HG02973 (cell line): Measurements from ENCODE around the gene NUP58.
A peak's percentile ranks its signal among the peaks of the same experiment; 100 is the strongest.

Experiments used
- ATAC-seq: cut with Tn5 transposase; IDR thresholded peaks from one replicate; pipeline ENCODE4 v1.9.1; 2021; ENCODE audit warnings: moderate library complexity; ENCODE audit not compliant: unreplicated experiment

Gene NUP58, protein sequence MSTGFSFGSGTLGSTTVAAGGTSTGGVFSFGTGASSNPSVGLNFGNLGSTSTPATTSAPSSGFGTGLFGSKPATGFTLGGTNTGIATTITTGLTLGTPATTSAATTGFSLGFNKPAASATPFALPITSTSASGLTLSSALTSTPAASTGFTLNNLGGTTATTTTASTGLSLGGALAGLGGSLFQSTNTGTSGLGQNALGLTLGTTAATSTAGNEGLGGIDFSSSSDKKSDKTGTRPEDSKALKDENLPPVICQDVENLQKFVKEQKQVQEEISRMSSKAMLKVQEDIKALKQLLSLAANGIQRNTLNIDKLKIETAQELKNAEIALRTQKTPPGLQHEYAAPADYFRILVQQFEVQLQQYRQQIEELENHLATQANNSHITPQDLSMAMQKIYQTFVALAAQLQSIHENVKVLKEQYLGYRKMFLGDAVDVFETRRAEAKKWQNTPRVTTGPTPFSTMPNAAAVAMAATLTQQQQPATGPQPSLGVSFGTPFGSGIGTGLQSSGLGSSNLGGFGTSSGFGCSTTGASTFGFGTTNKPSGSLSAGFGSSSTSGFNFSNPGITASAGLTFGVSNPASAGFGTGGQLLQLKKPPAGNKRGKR

DNA sequence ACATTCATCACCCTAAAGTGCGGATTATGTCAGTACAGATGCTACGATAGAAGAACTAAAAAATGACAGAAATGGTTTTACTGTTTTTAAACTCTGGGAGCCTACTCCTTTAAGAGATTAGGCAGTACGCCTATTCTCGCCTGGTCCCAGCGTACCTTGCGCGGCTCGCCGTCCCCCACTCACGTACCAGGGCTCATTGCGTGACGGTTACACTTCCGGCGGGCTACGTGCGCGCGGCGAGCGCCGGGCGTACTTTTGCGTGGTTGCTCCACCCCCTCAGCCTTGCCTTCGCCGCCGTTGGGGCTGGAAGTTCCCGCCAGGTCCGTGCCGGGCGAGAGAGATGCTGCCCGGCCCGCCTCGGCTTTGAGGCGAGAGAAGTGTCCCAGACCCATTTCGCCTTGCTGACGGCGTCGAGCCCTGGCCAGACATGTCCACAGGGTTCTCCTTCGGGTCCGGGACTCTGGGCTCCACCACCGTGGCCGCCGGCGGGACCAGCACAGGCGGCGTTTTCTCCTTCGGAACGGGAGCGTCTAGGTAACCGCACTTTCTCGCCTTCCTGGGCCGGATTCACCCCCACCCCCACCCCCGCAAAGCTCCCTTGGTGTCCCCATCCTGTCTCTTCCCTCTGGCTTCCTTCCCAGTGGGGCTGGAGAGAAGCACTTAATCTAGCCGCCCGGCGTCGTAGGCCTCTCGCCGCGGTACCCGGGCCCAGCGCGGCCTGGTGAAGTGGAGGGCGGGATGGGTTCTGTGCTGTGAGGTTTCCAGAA, at the start of gene NUP58:
TSS of gene NUP58 (plus strand) at position 279 of the 767 bp plus-strand sequence. CDS start at position 428, 149 bp downstream.
- ATAC-seq: peak; percentile 97

DNA sequence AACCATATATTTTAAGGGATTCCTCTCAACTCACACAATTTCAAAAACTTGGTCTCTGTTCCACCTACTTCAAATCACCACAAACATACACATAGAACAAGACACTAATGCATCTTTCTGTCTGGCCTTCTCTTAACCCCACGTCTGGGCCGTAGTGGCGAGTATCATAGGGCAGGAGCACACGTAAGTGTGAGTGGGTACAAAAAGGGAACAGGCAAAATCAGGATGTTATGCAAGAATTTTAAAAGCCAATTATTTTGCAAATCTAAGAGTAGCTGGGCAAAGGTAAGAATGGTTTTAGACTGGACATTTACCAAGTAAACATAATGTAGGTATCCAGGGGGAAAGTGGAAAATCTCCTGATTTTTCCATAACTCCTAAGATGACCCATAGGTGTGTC, 49.2 kb upstream of the NUP58 start:
- no peak for ATAC-seq

DNA sequence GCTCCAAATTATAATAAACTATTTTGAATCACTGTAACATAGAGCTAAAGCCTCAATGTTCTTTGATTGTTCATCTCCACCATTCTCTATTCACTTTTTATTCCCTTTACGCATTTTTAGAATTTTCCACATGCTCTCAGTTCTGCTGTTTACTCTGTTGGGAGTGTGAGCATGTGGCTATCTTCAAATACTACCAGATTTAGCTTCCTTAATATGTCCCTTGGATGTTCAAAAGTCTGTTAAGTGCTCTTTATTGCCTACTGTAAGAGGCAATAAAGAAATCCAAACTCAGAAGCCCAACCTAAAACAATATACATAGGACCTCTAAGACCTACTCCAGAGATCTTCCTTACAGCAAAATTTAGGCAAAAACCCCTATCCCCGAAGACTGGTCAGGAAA, 48.7 kb upstream of the NUP58 start:
- ATAC-seq: no peak

DNA sequence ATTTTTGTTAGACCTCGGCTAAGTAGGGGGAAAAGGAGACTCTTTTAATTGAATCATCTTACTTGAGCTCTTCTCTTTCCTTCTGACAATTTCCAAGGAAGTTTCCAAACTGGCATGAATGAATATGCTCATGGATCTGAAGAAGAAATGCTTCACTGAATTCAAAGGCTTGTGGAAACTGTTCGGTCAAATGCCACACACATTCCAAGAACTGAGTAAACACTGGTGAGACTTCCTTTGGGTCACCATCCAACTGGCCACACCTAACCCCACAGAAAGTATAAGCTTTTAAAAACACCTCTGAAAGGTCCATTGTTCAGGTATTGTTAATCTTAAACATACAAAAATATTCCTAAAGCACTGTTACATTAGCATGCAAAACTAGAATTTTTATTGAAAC, 47.7 kb upstream of the NUP58 start:
- no peak for ATAC-seq

DNA sequence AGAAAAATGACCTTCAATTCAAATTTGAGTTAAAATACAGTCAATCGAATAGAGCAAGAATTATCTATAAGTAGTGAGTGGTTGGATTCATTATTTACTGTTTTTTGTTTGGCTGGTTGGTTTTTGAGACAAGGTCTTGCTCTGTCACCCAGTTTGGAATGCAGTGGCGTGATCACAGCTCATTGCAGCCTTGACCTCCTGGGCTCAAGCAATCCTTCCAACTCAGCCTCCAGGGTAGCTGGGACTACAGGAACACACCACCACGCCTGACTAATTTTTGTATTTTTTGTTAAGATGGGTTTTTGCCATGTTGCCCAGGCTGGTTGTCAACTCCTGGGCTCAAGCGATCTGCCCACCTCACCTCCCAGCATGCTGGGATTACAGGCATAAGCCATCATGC, 39.2 kb upstream of the NUP58 start:
- ATAC-seq: no peak

DNA sequence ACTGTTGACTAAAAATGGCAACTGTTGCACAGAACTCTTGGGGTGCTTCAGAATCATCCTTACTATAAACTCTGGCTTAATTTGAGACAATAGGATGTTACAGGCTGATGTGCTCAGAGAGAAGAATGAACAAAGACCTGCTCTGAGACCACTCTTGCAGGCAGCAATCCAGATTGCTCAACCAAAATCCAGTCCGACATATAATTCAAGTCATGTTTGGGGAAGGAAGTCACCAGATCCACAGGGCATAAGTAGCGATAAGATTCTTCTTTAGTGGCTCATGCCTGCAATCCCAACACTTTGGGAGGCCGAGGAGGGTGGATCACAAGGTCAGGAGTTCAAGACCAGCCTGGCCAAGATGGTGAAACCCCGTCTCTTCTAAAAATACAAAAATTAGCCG, 34.7 kb upstream of the NUP58 start:
- no peak for ATAC-seq

DNA sequence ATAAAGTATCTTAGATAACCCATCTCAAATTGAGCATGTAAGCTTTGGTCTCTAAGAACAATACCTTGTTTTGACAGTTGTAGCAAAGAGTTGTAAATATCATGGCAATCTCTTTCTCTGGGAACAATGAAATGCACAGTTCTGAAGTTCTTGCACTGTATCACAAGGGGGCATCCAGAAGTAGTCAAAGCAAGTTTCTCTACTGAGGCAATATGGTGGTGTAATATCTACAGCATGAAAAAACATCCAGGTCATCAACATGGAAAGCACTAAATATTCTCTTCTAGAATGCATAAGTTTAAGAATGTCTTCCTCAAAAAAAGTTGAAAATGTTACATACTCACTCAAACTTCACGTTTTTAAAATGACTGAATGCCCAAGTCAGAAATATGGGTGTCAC, 33.7 kb upstream of the NUP58 start:
- no peak for ATAC-seq

DNA sequence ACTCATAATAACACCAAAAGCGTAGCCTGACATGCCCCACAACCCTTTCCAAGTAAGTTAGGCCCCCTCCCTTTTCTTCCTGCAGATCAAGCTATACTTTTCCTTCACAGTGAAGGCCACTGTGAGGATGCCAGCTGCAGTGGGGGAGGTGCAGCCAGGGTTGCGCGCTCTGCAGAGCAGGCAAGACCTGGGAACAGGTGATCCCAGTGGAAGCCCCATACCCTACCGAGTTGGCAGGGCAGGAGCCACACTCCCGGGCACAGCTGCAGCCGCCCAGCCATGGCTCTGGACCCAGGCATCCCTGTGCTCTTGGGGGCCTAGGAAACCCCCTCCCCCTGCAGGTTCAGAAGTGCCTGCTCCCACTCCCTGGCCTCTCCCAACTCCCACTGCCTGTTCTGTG, 32.9 kb upstream of the NUP58 start:
- ATAC-seq: no peak

DNA sequence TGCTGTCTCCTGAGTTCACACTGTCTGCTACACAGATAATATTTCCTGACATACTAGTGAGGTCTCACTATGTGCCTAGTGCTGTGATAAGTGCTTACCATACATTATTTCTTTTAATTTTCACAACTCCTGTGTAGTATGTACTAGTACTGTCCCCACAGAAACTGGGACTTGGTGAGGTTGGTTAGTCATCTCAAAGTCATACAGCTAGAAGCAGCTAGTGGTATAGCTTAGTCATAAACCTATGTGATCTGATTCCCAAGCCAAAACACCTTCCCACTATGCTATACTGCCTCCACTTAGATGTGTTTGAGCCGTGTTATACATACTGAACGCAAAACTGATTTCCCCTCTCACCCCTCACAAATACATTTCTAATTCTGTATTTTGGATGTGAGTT, 24.7 kb upstream of the NUP58 start:
- no peak for ATAC-seq

DNA sequence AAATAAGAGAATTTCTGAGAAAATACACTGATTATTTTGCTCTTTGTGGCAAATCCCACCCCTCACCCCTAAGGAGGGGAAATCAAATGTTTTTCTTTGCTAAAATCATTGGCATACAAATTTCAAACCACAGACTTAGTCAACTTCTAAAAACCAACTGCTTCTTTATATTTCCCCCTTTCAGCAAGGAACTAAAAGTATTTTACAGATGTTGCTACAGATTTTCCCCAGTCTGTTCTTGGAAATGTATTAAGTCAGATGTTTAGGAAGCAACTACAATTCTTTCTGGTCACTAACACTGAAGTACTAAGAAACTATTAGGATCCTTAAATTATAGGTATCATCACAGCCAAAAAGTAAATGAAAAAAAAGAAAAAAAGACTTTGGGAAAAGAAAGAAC, 21.0 kb upstream of the NUP58 start:
- no peak for ATAC-seq

DNA sequence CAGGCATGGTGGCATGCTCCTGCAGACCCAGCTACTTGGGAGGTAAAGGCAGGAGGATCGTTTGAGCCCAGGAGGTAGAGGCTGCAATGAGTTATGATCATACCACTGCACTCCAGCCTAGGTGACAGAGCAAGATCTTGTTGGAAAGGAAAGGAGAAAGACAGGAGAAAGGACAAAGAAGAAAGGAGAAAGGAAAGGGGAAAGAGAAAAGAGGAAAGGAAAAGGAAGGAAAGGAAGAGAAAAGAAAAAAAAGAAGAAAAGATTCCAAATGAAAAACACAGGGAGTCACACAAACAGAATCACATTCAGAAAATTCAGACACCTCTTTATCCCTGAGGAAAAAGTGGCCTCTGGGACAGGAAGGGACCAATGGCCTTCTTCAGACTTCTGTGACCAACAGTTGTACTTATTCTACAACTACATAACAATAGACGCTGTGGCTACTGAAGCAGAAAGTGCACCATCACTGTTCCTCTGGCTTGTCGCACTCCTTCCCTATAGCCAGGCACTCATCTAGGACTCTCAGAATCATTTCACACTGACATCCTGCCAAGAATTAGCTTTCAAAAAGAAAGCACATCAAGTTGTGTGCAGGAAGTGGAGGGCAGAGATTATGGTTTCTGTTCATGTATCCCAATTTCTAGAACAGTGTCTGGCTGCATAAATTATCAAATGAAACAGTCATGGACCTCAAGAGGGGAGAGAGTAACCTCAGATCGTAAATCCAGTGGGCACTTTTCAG, 20.1 kb upstream of the NUP58 start:
- peak; percentile 67 for ATAC-seq

DNA sequence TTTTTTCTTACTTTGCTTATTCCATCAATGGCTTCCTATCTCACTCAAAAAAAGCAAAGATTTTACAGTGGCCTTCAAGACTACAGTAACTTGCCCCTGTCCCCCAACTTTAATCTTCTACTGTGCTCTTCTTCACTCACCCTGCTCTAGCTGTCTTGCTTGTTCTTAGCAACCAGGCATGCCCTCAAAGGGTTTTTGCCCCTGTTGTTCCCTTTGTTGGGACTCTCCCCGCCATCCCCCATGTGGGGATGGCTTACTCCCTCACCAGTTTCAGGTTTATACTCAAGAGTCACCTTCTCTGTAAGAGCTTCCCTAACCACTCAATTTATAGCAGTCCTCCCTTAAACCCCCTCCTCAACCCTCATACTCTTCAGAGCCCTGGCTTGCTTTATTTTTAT, 19.5 kb upstream of the NUP58 start:
- ATAC-seq: peak; percentile 22

DNA sequence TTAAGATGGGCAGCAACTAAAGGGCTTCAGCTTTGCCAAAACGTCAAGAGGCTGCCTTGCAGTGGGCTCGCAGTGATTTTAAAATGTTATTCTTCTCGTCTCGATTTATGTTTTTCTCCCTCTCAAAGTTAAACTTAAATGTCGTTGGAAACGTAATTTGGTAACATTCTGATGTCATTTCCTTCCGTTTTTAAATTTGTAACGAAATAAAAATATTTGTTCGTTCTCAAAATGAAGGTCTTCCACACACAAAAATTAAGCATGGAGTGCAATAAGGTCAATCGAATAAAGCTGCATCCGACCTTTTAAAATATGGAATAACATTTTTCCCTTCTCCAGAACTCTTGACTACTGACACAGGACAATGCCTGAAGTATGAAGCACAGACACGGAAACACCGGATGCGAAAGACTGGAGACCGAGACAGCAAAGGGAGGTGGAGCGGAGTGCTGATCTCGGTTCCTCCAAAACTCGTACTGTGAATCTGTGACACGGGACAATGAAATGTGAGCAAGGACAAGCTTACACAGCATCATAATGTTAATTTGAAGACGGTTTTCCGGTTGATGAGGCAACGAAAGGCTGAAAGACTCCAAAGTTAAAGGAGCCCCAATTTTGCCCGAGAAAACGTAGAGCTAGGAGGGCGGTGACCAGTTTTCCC, 15.0 kb upstream of the NUP58 start:
- peak; percentile 22 for ATAC-seq

DNA sequence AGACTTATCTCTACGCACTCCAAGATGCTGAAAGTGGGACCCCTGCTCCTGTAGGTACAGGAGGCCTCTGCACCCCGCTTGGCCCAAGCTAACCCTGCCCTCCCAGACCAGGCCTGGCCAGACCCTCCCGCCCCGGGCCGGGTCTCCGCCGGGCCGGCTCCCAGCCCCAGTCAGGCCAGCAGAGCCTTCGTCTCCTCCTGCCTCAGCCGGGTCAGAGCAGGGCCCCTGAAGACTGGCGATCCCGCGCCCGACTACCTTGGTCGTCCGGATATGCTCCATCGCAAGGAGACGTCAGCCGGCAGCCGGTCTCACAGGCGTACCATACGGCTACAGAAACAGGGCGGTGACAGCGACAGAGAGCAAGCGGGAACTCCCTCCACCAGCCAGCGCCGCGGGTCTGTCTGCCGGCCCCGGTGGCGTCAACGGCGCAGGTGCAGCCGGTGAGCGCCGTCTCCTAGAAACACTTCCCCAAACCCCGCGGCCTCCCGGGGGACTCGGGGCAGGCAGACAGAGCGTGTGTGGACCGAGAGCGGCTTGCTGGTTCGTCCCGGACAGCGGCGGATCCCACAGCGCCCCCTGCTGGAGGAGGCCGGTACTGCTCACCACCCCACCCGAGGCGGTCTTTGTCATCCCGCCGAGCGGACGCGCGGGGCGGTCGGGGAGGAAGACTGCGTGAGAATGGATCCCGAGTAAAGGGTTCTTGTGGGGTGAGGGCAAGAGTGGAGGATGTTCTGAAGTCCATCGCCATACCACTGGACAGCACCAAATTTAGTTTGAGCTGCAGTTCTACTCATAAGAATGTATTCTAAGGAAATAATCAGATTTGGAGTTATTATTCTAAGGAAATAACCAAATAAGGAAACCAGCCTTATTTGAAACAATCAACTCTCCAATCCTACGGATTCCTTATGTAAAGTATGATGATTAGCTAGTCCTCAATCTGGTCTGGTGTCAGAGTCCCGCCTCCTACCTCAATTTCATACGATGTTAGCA, 14.2 kb upstream of the NUP58 start, which contains the start of gene MTMR6:
TSS of gene MTMR6 (minus strand) at position 520 of the 993 bp plus-strand sequence. CDS start at position 279, 241 bp downstream.
- ATAC-seq: peak; percentile 96

DNA sequence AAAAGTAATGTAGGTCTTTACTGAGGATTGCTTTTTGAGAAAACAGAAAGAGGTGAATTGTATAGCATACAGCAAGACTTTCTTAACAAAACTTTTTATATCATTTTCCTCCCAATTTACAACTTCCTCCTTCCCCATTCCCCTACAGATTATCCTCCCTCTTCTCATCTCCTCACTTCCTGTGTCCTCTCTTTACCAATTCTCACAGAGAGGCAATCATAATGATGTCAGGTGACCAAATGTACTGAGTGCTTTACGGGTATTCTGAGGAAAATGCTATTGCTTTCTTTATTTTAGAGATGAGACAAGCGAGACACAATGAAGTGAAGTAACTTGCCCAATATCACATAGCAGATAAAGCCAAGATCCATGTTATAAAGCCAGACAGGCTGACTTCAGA, 12.5 kb upstream of the NUP58 start:
- ATAC-seq: no peak

DNA sequence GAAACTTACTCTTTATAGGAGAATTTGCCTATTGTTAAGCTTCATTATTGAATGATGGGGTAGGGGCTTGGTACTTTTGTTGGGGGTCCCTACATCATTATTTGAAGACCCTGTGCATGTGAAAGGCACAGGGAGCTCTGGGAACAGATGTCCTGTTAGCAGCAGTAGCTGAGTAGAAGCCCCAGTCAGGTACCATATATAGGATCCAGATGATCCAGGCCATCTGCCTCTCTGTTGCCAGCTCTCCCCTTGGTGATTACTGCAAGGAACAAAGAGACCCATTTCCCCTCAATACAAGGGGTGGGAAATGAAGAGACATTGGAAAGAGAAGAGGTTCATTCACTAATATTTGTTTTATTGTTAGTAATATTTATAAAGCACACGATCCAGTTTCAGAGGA, 9.7 kb upstream of the NUP58 start:
- ATAC-seq: no peak

DNA sequence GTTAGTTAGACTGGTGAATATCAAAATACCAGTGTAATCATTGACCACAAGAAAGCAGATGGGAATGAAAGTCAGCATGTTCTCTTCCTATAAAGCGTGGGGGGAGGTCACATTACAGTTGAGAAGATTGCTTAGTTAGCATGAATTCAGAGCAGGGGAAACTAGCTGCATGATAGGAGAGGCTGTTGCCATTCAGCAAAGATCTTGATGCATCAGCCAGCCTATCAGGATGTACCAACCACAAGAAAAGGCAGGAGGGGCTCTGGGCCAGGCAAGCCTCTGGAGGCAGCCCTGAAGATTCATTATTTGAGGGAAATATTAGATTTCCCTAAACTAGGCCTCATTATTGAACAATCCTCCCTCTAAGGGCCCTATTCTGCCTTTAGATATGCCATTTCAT, 9.1 kb upstream of the NUP58 start:
- no peak for ATAC-seq

DNA sequence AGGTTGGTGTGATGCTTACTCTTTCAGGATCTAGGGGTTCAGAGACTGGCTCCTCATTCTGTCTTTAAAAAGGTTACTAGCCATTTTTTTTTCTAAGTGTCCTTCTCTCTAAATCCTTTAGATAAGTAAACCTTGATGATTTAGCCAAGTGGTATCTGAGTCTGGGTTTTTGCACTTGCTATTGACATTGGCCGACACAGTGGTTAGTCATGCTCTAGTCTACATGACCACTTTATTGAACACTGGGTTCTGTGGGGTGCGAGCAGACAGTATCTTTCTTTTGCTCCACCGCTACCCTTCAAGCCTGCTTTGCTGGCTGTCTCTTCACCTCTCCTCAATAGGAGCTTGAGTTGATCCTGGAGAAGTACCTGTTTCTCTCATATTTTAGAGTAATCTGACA, 6.2 kb upstream of the NUP58 start:
- no peak for ATAC-seq

DNA sequence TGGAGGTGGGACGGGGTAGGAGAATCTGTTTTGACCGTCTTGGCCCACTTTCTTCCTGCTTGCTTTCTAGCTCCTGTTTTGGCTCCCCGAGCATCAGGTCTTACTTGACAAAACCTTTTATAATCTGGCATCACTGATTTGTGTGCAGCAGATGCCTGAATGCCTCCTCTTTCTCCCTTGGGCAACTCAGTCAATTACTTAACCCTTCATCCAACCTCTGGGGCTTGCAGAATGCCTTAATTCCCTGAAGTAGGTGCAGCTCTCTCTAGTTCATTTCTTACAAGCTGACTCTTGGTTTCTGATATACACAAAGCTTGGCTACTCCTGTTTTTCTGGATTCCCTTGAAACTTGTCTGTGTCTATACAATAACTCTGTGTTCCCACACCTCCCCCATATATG, 5.7 kb upstream of the NUP58 start:
- no peak for ATAC-seq
